Loucy (cell line): Measurements from ENCODE around the gene INO80C.

ENCODE experiments used
- H2AFZ ChIP-seq: fragments of 200-600 bp; sonication (generic); 2 replicates; pipeline ENCODE4 v1.6.0; 2016; ENCODE audit warnings: antibody characterized with exemption, mild to moderate bottlenecking, low read length, moderate library complexity
- H3F3A ChIP-seq: fragments of 200-600 bp; 2 replicates; pipeline ENCODE4 v1.6.0; 2016; ENCODE audit warnings: antibody characterized with exemption, low read depth, mild to moderate bottlenecking
- H3K27me3 ChIP-seq: fragments of 200-600 bp; sonication (generic); 2 replicates; pipeline ENCODE4 v1.6.1; 2014; ENCODE audit warnings: low read length, mild to moderate bottlenecking; ENCODE audit not compliant: insufficient read depth, poor library complexity, severe bottlenecking
- H3K36me3 ChIP-seq: fragments of 200-600 bp; sonication (generic); 2 replicates; pipeline ENCODE4 v1.6.1; 2016; ENCODE audit warnings: low read length; ENCODE audit not compliant: insufficient read depth
- H3K4me1 ChIP-seq: fragments of 200-600 bp; sonication (generic); 2 replicates; pipeline ENCODE4 v1.5.1; 2014; ENCODE audit warnings: low read length, mild to moderate bottlenecking; ENCODE audit not compliant: insufficient read depth, poor library complexity, severe bottlenecking
- H3K4me2 ChIP-seq: fragments of 200-600 bp; sonication (generic); 2 replicates; pipeline ENCODE4 v1.6.0; 2014; ENCODE audit warnings: antibody characterized with exemption, low read length, low read depth, mild to moderate bottlenecking; ENCODE audit not compliant: poor library complexity, severe bottlenecking
- H3K4me3 ChIP-seq: fragments of 200-600 bp; sonication (generic); 2 replicates; pipeline ENCODE4 v1.5.1; 2014; ENCODE audit warnings: low read length, mild to moderate bottlenecking, mixed read lengths; ENCODE audit not compliant: poor library complexity, severe bottlenecking
- H3K79me2 ChIP-seq: fragments of 200-600 bp; sonication (generic); 2 replicates; pipeline ENCODE4 v1.6.1; 2014; ENCODE audit warnings: low read length; ENCODE audit not compliant: insufficient read depth
- H3K9ac ChIP-seq: fragments of 200-600 bp; sonication (generic); 2 replicates; pipeline ENCODE4 v1.6.0; 2014; ENCODE audit warnings: mild to moderate bottlenecking, low read depth, low read length, moderate library complexity; ENCODE audit not compliant: poor library complexity, severe bottlenecking
- H3K9me2 ChIP-seq: fragments of 200-600 bp; sonication (generic); replicated peaks from 2 replicates; pipeline ENCODE4 v1.6.1; 2016; ENCODE audit warnings: low read depth, low read length, mixed read lengths
- H3K9me3 ChIP-seq: fragments of 200-600 bp; sonication (generic); 2 replicates; pipeline ENCODE4 v1.6.1; 2014; ENCODE audit warnings: mild to moderate bottlenecking, antibody characterized with exemption, low read length, low read depth; ENCODE audit not compliant: insufficient read depth
- H4K20me1 ChIP-seq: fragments of 200-600 bp; sonication (generic); 2 replicates; pipeline ENCODE4 v1.6.0; 2014; ENCODE audit warnings: antibody characterized with exemption, low read length, mild to moderate bottlenecking; ENCODE audit not compliant: insufficient read depth, poor library complexity, severe bottlenecking
- CTCF ChIP-seq: fragments of 200-600 bp; sonication (generic); conservative IDR thresholded peaks from 2 replicates; pipeline ENCODE4 v1.5.1; 2014; ENCODE audit warnings: mild to moderate bottlenecking, antibody characterized with exemption, low read length
- EZH2phosphoT487 ChIP-seq: fragments of 200-600 bp; IDR thresholded peaks from 2 replicates; pipeline ENCODE4 v1.6.1; 2018; ENCODE audit warnings: antibody characterized with exemption, mild to moderate bottlenecking, moderate library complexity, borderline replicate concordance

Gene INO80C

GRCh38 chr18:35438480-35439234 lies 59.1 kb downstream of the INO80C start:
- Histone ChIP-seq H3K27me3 (no peaks in the 10 kb centered on the region), H3K4me3 (no peak overlapping the region), H2AFZ (no peak overlapping the region), H3K79me2 (no peaks in the 10 kb centered on the region), H3K9ac (no peak overlapping the region), H4K20me1 (no peaks in the 10 kb centered on the region), H3K4me2 (no peak overlapping the region), H3K36me3 (no peaks in the 10 kb centered on the region), H3F3A (no peaks in the 10 kb centered on the region), H3K4me1 (no peaks in the 10 kb centered on the region), H3K9me2 (no peaks in the 10 kb centered on the region), H3K9me3 (0 out of 2 replicates have a peak, but pooled peaks cover 3% of the 10 kb centered on the region)
- TF ChIP-seq EZH2phosphoT487 (no peak), CTCF (no peak)

DNA sequence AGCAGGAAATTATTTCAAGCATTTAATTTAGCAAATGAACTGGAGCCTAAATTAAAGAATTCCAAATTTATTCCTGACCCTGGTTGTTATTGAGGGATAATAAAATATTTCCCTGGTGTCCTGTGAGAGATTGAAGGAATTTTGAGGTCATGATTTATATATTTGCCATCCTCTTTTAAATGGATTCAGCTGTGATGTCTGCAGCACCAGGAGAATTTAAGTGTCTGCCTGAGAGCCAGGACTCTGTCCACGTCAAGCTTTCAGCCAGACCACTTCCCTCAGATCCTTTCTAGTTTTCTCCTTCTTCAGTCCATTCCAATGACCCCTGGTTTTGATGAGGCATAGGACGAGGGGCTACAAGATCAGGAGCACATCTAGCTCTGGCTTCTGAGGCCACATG lies 59.9 kb downstream of the INO80C start:
- Histone ChIP-seq H4K20me1 (no peaks in the 10 kb centered on the region), H3K79me2 (no peaks in the 10 kb centered on the region), H3K4me1 (no peaks in the 10 kb centered on the region), H3K36me3 (no peaks in the 10 kb centered on the region), H3K27me3 (no peaks in the 10 kb centered on the region), H3K9me2 (no peaks in the 10 kb centered on the region), H3K9ac (no peak overlapping the region), H3F3A (no peaks in the 10 kb centered on the region), H3K9me3 (0 out of 2 replicates have a peak, but pooled peaks cover 3% of the 10 kb centered on the region), H2AFZ (no peak overlapping the region), H3K4me2 (no peak overlapping the region), H3K4me3 (no peak overlapping the region)
- TF ChIP-seq CTCF (no peak), EZH2phosphoT487 (no peak)

- Histone ChIP-seq H3K36me3 (no peaks in the 10 kb centered on the region), H3K4me1 (no peaks in the 10 kb centered on the region), H3K27me3 (no peaks in the 10 kb centered on the region), H3K9me2 (no peaks in the 10 kb centered on the region), H4K20me1 (no peaks in the 10 kb centered on the region), H2AFZ (no peak overlapping the region), H3K4me3 (no peak overlapping the region), H3K9me3 (0 out of 2 replicates have a peak, but pooled peaks cover 3% of the 10 kb centered on the region), H3K9ac (no peak overlapping the region), H3F3A (no peaks in the 10 kb centered on the region), H3K79me2 (no peaks in the 10 kb centered on the region), H3K4me2 (no peak overlapping the region)
- no peak for TF ChIP-seq CTCF
- TF ChIP-seq EZH2phosphoT487 = no peak
Observed at GRCh38 chr18:35436076-35436649, 61.6 kb downstream of the INO80C start.
